GM15510 (cell line): ENCODE results near the gene CFHR2.
"Not testable (repeated sequence)": the region's sequence is repeated elsewhere in the genome, so short reads cannot be mapped to it uniquely, and the experiment has no call there.

Experiments used
- POLR2A ChIP-seq: IDR thresholded peaks from 3 replicates; pipeline ENCODE4 v1.6.1; 2011; ENCODE audit warnings: borderline replicate concordance; ENCODE audit not compliant: insufficient read length; ENCODE audit errors: extremely low read depth

The CFHR2 gene

DNA sequence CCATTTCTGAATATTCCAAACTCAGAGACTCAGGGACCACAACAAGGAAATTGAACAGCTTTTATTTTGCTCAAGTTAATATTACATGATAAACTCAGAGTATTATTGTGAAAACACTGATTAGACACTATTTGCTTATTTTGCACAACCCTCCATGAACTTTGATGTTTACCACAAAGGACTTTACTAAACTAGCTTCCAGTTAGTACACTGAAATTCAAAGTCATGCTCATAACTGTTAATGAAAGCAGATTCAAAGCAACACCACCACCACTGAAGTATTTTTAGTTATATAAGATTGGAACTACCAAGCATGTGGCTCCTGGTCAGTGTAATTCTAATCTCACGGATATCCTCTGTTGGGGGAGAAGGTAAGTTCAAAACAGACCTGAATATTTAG is at the start of gene CFHR2:
TSS of gene CFHR2 (plus strand) at position 171 of the 400 bp plus-strand sequence. CDS start at position 314, 143 bp downstream.
- TF ChIP-seq POLR2A, result not testable (repeated sequence)

DNA sequence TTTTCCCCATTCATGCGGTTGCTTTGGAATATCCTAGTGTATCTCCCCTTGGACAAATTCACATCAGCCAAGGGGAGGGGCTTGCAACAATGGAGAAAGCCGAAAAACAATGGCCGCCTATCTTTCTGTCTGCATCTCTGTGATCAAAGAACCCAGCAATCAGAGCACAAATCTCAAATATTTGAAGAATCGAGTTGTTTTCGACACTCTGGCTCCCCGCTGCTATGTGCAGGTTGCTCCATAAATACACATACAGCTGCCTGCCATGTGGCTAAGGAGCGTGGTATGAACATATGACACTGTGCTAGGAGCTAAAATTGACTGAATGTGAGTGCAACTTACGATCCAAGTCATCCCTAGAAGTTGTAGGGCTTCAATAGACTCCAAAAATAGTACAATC is 47.2 kb upstream of the CFHR2 start:
- no peak for TF ChIP-seq POLR2A

DNA sequence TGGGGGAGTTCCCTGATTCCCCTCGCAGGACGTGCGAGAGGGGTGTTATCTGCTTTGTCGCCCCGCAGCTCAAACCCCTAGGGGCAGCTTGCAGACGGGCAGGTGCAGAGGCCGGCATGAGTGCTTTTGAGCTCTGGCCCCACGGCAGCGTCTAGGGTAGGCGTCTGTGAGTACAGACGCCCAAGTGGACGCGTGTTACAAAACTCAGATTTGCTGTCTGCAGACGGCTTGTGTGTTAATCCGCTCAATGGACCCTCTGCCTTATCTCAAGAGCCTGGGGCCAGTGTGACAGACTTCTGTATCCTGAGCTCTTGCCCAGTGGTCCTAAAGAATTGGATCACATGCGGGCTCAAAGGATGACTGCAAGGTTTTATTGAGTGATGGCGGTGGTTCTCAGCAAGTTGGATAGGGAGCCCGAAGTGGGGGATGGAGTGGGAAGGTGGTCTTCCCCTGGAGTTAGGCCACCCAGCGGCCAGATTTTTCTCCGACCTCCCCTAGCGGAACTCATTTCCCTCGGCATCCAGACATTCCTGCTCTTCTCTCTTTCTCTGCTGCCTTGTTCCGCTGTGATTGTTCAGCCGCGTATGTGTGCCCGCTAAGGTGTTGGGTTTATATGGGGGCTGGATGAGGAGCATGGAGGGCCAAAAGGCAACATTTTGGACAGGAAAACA is 46.2 kb upstream of the CFHR2 start:
- no peak for TF ChIP-seq POLR2A

DNA sequence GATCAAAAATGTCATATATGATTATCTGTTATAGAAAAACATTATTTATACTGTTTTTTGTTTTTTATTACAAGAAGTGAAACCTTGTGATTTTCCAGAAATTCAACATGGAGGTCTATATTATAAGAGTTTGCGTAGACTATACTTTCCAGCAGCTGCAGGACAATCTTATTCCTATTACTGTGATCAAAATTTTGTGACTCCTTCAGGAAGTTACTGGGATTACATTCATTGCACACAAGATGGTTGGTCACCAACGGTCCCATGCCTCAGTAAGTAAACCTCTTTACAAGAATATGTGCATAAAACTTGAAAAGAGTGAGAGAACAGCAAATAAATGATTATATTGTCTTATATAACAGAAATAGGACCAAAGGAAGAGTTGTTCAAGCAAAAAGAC is 41.2 kb upstream of the CFHR2 start:
- TF ChIP-seq POLR2A, result no peak

DNA sequence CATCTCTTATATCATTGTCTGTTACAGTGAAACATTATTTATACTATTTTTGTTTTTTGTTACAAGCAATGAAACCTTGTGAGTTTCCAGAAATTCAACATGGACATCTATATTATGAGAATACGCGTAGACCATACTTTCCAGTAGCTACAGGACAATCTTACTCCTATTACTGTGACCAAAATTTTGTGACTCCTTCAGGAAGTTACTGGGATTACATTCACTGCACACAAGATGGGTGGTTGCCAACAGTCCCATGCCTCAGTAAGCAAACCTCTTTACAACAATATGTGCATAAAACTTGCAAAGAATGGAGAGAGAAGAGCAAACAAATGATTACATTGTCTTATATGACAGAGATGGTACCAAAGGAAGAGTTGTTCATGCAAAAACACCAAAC is 33.3 kb upstream of the CFHR2 start:
- no peak for TF ChIP-seq POLR2A

DNA sequence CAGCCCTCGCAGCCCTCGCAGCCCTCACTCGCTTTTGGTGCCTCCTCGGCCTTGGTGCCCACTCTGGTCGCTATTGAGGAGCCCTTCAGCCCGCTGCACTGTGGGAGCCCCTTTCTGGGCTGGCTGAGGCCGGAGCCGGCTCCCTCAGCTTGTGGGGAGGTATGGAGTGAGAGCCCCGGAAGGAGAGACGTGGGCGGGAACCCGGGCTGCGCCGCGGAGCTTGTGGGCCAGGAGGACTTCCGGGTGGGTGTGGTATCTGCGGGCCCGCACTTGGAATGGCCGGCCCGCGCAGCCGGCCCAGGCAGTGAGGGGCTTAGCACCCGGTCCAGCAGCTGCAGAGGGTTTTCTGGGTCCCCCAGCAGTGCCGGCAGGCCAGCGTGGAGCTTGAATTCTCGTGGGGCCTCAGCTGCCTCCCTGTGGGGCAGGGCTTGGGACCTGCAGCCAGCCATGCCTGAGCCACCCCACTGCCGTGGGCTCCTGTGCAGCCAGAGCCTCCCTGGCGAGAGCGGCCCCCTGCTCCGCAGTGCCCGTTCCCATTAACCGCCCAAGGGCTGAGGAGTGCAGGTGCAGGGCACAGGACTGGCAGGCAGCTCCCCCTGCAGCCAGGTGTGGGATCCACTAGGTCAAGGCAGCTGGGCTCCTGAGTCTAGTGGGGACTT is 9.9 kb upstream of the CFHR2 start:
- TF ChIP-seq POLR2A, result no peak

DNA sequence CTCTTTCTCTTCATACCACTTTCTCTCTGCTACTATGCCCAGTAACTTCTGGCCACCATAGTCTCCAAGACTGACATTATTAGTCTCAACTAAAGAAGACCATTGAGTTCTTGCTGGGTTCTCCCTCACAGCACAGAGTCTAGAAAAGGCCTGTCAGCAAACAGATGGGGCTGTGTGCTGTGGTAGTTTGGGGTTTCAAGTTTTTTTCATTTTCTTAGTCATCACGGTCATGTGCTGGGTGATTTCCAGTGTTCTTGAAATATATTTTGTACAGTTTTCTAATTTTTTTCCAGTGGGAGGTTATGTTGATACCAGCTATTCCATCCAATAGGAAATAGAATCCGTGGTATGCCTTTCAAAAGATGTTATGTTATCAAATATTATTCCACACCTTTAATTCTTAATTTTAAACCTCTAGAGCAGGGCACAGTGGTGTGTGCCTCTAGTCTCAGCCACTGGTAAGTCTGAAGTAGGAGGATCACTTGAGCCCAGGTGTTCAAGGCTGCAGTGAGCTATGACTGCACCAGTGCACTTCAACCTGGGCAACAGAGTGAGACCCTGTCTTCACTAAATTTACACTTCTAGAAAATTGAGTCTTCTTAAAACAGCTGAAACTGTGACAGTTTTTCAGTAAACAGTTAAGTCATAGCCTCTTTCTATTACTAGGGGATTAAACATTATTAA is 8.3 kb downstream of the CFHR2 start:
- no peak for TF ChIP-seq POLR2A

DNA sequence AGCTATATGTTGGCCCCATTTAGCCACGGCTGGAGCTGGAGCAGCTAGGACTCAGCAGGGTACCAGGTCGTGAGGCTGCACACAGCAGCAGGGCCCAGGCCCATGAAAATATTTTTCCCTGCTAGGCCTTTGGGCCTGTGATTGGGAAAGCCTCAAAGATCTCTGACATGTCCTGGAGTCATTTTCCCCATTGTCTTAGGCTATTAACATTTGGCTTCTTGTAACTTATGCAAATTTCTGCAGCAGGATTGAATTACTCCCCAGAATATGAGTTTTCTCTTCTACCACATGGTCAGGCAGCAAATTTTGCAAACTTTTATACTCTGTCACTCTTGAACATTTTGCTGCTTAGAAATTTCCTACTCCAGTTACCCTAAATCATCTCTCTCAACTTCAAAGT is 11.2 kb downstream of the CFHR2 start:
- no peak for TF ChIP-seq POLR2A

DNA sequence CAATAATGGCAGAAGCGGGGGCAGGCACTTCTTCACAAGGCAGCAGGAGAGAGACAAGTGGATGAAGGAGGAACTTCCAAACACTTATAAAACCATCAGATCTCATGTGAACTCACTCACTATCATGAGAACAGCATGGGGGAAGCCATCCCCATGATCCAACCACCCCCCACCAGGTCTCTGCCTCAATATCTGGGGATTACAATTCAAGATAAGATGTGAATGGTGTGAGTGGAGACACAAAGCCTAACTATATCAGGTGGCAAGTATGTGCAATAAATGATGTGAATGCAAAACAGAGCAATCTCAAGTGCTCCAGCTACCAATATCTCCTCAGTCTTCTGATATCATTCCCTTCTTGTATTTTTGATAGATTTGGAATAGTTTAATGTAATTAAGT is 12.4 kb downstream of the CFHR2 start:
- no peak for TF ChIP-seq POLR2A

DNA sequence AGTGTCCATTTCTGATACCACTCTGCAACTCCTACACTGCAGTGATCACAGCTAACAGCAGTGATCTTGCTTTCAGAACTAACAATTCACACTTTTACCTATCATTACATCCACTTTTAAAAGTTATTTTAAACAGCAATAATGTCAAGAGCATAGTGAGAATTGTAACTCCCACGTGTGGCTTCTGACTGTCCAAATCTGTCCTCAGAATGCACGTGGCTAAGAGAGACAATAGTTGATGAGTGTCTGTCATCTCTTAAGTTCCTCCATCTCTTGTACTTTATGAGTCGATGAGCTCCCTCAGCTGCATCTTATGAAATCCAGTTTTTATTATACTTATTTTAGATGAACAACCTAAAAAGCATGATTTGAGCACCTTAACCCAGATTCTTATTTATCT is 17.3 kb downstream of the CFHR2 start:
- no peak for TF ChIP-seq POLR2A

DNA sequence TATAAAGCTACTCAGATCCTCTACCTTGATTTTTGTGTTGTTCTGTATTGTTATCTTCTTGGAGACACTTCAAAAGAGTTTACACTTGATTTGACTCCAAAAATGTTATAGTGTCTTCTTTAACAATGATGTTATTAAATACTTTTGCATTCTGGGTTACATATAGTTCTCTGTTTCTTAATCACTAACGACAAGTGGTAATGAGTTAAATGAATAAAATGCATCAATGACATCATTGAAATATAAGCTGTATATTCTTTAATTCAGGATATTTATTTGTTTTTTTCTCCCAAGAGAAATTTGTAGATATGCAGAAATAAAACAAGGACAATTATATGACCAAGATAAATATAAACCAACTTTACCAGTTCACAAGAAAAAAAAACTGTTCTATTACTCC is 26.6 kb downstream of the CFHR2 start:
- no peak for TF ChIP-seq POLR2A

DNA sequence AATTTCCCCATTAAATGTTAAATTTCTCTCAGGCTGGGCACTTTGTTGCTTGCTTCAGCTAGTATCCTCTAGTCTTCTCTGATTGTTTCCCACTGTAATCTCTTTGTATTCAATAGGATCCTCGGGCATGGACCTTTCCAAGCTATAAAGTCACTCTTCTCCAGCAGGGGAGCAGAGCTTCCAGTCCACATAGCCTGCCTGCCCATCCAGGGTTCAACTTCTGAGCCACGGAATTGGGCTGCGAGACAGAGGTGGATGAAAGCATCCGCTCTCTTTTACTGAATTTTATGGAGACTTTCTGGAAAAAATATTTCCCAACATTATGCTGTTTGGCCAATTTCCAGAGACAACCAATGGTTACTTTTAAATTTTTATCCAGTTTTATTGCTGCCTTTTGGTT is 32.7 kb downstream of the CFHR2 start:
- no peak for TF ChIP-seq POLR2A

DNA sequence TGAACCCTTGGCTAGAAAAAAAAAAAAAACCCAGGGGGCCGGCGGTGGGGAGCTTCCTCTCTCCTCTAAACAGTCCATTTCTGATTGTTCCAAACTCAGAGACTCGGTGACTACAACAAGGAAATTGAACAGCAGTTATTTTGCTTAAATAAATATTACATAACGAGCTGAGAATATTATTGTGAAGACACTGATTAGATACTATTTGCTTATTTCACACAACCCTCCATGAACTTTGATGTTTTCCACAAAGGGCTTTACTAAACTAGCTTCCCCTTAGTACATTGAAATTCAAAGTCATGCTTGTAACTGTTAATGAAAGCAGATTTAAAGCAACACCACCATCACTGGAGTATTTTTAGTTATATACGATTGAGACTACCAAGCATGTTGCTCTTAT is 33.7 kb downstream of the CFHR2 start, which contains the start of gene CFHR5:
TSS of gene CFHR5 (plus strand) at position 279 of the 400 bp plus-strand sequence. CDS start at position 388, 109 bp downstream.
- TF ChIP-seq POLR2A, result no peak

DNA sequence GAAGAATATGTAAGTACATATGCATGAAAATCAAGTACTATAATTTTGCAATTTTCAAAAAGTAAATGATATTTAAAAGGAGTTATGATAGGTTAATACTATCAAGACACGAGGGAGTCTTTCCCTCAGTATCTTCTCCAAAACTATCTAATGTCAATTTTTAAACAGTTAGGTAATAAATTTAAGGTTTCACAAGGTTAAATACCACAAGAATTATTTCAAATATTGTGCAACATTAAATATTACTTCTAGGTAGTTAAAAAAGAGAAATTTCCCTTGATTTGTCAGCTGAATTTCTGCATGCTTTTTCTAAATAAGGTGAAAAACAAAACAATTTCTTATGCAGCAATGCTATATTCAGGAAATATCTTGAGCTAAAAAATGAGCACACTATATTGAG is 37.3 kb downstream of the CFHR2 start:
- TF ChIP-seq POLR2A, result no peak

DNA sequence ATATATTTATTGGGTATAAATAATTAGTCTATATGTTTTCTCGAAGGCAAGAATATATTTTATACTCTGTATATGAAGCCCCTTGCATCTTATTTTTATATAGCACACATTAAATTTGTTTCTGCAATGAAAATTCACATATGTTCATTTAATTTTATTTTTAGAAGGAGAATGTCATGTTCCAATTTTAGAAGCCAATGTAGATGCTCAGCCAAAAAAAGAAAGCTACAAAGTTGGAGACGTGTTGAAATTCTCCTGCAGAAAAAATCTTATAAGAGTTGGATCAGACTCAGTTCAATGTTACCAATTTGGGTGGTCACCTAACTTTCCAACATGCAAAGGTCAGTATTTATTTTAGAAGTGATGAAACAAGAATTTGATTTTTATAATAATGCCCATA is 50.4 kb downstream of the CFHR2 start:
- TF ChIP-seq POLR2A, result no peak

DNA sequence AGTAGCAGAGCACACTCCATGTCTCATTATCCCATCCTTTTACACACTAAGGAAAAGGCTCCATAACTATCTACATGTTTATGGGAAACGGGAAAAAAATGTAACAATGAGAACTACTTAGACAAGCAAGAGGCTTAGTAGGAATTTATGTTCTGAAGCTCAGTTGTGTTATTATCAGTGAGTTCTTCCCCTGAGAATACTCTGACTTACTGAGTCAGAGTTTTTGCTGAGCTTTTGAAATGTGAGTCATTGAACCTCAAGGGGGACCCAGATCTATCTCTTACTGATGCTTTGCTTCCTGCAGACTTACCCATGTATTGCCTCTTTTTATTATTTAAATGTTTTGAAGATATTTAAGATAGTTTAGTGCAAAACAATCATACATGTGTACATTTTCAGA is 53.9 kb downstream of the CFHR2 start:
- TF ChIP-seq POLR2A, result no peak

DNA sequence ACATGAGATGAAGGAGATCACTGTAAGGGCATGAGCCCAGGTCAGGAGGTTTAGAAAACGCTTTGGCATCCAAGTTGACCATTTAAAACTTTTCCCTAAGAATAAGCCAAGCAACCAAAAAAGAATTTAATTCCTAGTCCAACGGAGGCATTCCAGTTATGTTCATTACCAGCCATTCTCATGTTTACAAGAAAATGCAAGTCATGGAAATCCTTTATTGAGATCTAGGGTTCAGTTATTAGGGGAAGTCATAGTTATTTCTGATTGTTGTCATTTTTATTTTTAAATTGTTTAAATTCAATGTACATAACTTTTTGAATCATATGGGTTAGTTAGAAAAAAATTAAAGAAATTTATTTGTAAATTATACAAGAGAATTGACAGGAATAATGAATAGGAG is 58.3 kb downstream of the CFHR2 start:
- TF ChIP-seq POLR2A, result no peak

DNA sequence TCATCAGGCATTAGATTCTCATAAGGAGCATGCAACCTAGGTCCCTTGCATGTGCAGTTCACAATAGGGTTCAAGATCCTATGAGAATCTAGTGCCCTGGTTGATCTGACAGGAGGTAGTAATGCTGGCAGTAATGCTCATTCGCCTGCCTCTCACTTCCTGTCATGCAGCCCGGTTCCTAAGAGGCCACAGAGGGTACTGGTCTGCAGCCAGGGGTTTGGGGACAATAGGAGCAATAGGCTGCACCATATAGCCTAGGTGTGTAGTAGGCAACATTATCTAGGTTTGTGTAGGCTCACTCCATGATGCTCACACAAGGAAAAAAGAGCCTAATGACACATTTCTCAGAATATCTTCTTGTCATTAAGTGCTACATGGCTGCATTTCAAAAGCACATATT is 59.6 kb downstream of the CFHR2 start:
- TF ChIP-seq POLR2A, result no peak
